Occipital lobe (tissue), 2 donors: ENCODE data around the gene TEX2. TPM values are rescaled to one million over a fixed set of nuclear protein-coding genes. Genes with fewer than 3 reads are reported as not detected.
"Not testable (repeated sequence)": the region's sequence is repeated elsewhere in the genome, so short reads cannot be mapped to it uniquely, and the experiment has no call there.

Experiments
- DNase-seq: peaks from one replicate; lab custom pipeline; 2025; lab: John Stamatoyannopoulos, UW
- total RNA-seq: library from RNA; depleted of rRNA; stranded (reverse); fragments of >200 nt; gene quantifications from one replicate; pipeline ENCODE4 v1.2.3, GENCODE V29; 2014

The TEX2 gene
- total RNA-seq, 1 donor from 2014 or later = 28.2 TPM

- no peak for DNase-seq
Observed at GRCh38 chr17:64236827-64237403, 26.1 kb downstream of the TEX2 start.

GRCh38 chr17:64234961-64235360, 28.1 kb downstream of the TEX2 start:
- DNase-seq = no peak

- no peak for DNase-seq
Observed at GRCh38 chr17:64232466-64233262, 30.4 kb downstream of the TEX2 start.

- no peak for DNase-seq
Observed at GRCh38 chr17:64231567-64232141, 31.4 kb downstream of the TEX2 start.

GRCh38 chr17:64230791-64231408, 32.2 kb downstream of the TEX2 start:
- DNase-seq = no peak

GRCh38 chr17:64229815-64230728, 33.0 kb downstream of the TEX2 start:
- DNase-seq = no peak

- no peak for DNase-seq
Observed at GRCh38 chr17:64226132-64226531, 36.9 kb downstream of the TEX2 start.

- no peak for DNase-seq
Observed at GRCh38 chr17:64225410-64225809, 37.6 kb downstream of the TEX2 start.

- DNase-seq = no peak
Observed at GRCh38 chr17:64223931-64224629, 39.0 kb downstream of the TEX2 start.

GRCh38 chr17:64223283-64223682, 39.8 kb downstream of the TEX2 start:
- DNase-seq = no peak

GRCh38 chr17:64221679-64222078, 41.4 kb downstream of the TEX2 start:
- no peak for DNase-seq

GRCh38 chr17:64220604-64221003, 42.5 kb downstream of the TEX2 start:
- DNase-seq = not testable (repeated sequence)

GRCh38 chr17:64219571-64219970, 43.5 kb downstream of the TEX2 start:
- DNase-seq = no peak

- DNase-seq = no peak
Observed at GRCh38 chr17:64218066-64218465, 45.0 kb downstream of the TEX2 start.

- no peak for DNase-seq
Observed at GRCh38 chr17:64217249-64217691, 45.8 kb downstream of the TEX2 start.

- no peak for DNase-seq
Observed at GRCh38 chr17:64216338-64217248, 46.5 kb downstream of the TEX2 start.

GRCh38 chr17:64216000-64216337, 47.1 kb downstream of the TEX2 start:
- no peak for DNase-seq

GRCh38 chr17:64214950-64215349, 48.1 kb downstream of the TEX2 start:
- no peak for DNase-seq

- no peak for DNase-seq
Observed at GRCh38 chr17:64213995-64214811, 48.9 kb downstream of the TEX2 start.
